K562 (cell line): ENCODE measurements around the gene TMEM53. TPM values are rescaled to one million over a fixed set of nuclear protein-coding genes. Genes with fewer than 3 reads are reported as not detected.

Experiments used
- polyA plus RNA-seq, 8 experiments: library from polyadenylated mRNA; depleted of rRNA in 4 of 8; stranded (reverse) in 5 of 8; unstranded in 3 of 8; fragments of >200 nt; fragmentation: Nextera tagmentation in 2 of 8; fragmentation: Illumina TruSeq in 1 of 8; extraction: Ambion mirVana in 2 of 8; extraction: Trizol in 1 of 8; gene quantifications; 2 replicates each; pipeline versions ENCODE4 v1.2.1 to v1.2.3, GENCODE V29; 2011 to 2014; ENCODE audit warnings: inconsistent platforms in 1 of 8, missing spikeins in 1 of 8
- small RNA-seq: library from RNA; depleted of rRNA; stranded (forward); fragments of <200 nt; gene quantifications from one replicate; pipeline ENCODE3, GENCODE V24; 2014
- total RNA-seq, 7 experiments: library from RNA; depleted of rRNA in 6 of 7; stranded (reverse); fragments of >200 nt in 6 of 7; fragmentation: Illumina TruSeq in 2 of 7; extraction: Trizol in 2 of 7; gene quantifications; 2 replicates each; pipeline versions ENCODE4 v1.2.1 to v1.2.3, GENCODE V29; 2011 to 2021; ENCODE audit warnings: low replicate concordance in 1 of 7

The TMEM53 gene
- total and polyA plus RNA-seq, 9 of the 15 experiments (the other 6 are each of a cell fraction or from before 2014, with no cell fraction given) = 0.23 to 3.7 (median 2.0) TPM

Small RNA genes lying within 50 kb of the gene (small RNA-seq; reads per million reads assigned to genes)
- 968 reads per million, percentile 99 among the genes with 10 or more reads in this experiment for gene RNU5F-1

Other genes starting within 250 kb of the TMEM53 start
Only the 7 nearest of the 9 such genes appear.
- gene ARMH1, start 233 bp upstream of the TMEM53 start, total RNA-seq (2014; rRNA removed) = not detected in 2 replicates
- not detected in 2 replicates for gene ARMH1, start 233 bp upstream of the TMEM53 start, total RNA-seq (2014; rRNA removed; fragmentation: Illumina TruSeq; extraction: Trizol)
- not detected in 2 replicates for gene ARMH1, start 233 bp upstream of the TMEM53 start, total RNA-seq (2015; rRNA removed; fragmentation: Illumina TruSeq; extraction: Trizol)
- gene ARMH1, start 233 bp upstream of the TMEM53 start, total RNA-seq (2021) = 0.49 TPM in 1 of 2 replicates, not detected in the other
- gene ARMH1, start 233 bp upstream of the TMEM53 start, polyA plus RNA-seq (2011; rRNA removed) = 0.37 TPM in 1 of 2 replicates, not detected in the other
- gene ARMH1, start 233 bp upstream of the TMEM53 start, polyA plus RNA-seq (2014; fragmentation: Illumina TruSeq; extraction: Trizol) = not detected in 2 replicates
- gene ARMH1, start 233 bp upstream of the TMEM53 start, polyA plus RNA-seq (2014; fragmentation: Nextera tagmentation; extraction: Ambion mirVana) = not detected
- gene ARMH1, start 233 bp upstream of the TMEM53 start, polyA plus RNA-seq (2014; rRNA removed) = 0.41 TPM in 1 of 2 replicates, not detected in the other
- gene RNU5D-1, start 56.7 kb upstream of the TMEM53 start, total RNA-seq (2014; rRNA removed) = not detected in 2 replicates
- gene RNU5D-1, start 56.7 kb upstream of the TMEM53 start, total RNA-seq (2014; rRNA removed; fragmentation: Illumina TruSeq; extraction: Trizol) = not detected in 2 replicates
- under 0.01 TPM in 1 of 2 replicates, not detected in the other for gene RNU5D-1, start 56.7 kb upstream of the TMEM53 start, total RNA-seq (2015; rRNA removed; fragmentation: Illumina TruSeq; extraction: Trizol)
- gene RNU5D-1, start 56.7 kb upstream of the TMEM53 start, total RNA-seq (2021) = not detected in 2 replicates
- under 0.01 TPM in 1 of 2 replicates, not detected in the other for gene RNU5D-1, start 56.7 kb upstream of the TMEM53 start, polyA plus RNA-seq (2011; rRNA removed)
- not detected in 2 replicates for gene RNU5D-1, start 56.7 kb upstream of the TMEM53 start, polyA plus RNA-seq (2014; fragmentation: Illumina TruSeq; extraction: Trizol)
- gene RNU5D-1, start 56.7 kb upstream of the TMEM53 start, polyA plus RNA-seq (2014; fragmentation: Nextera tagmentation; extraction: Ambion mirVana) = not detected
- not detected in 2 replicates for gene RNU5D-1, start 56.7 kb upstream of the TMEM53 start, polyA plus RNA-seq (2014; rRNA removed)
- 143 and 159 TPM in 2 replicates for gene KIF2C, start 65.4 kb upstream of the TMEM53 start, total RNA-seq (2014; rRNA removed)
- 169 and 184 TPM in 2 replicates for gene KIF2C, start 65.4 kb upstream of the TMEM53 start, total RNA-seq (2014; rRNA removed; fragmentation: Illumina TruSeq; extraction: Trizol)
- 160 and 164 TPM in 2 replicates for gene KIF2C, start 65.4 kb upstream of the TMEM53 start, total RNA-seq (2015; rRNA removed; fragmentation: Illumina TruSeq; extraction: Trizol)
- gene KIF2C, start 65.4 kb upstream of the TMEM53 start, total RNA-seq (2021) = 156 and 173 TPM in 2 replicates
- 214 and 226 TPM in 2 replicates for gene KIF2C, start 65.4 kb upstream of the TMEM53 start, polyA plus RNA-seq (2011; rRNA removed)
- gene KIF2C, start 65.4 kb upstream of the TMEM53 start, polyA plus RNA-seq (2014; fragmentation: Illumina TruSeq; extraction: Trizol) = 196 and 210 TPM in 2 replicates
- gene KIF2C, start 65.4 kb upstream of the TMEM53 start, polyA plus RNA-seq (2014; fragmentation: Nextera tagmentation; extraction: Ambion mirVana) = 100 to 1,000 TPM in 1 of 2 experiments, 10 to 100 TPM in 1; 84.9 to 161 TPM
- gene KIF2C, start 65.4 kb upstream of the TMEM53 start, polyA plus RNA-seq (2014; rRNA removed) = 163 and 183 TPM in 2 replicates
- gene RPS8, start 101.1 kb upstream of the TMEM53 start, total RNA-seq (2014; rRNA removed) = 3,851 and 4,431 TPM in 2 replicates
- 2,850 and 3,258 TPM in 2 replicates for gene RPS8, start 101.1 kb upstream of the TMEM53 start, total RNA-seq (2014; rRNA removed; fragmentation: Illumina TruSeq; extraction: Trizol)
- gene RPS8, start 101.1 kb upstream of the TMEM53 start, total RNA-seq (2015; rRNA removed; fragmentation: Illumina TruSeq; extraction: Trizol) = 3,074 and 3,307 TPM in 2 replicates
- 3,109 and 3,518 TPM in 2 replicates for gene RPS8, start 101.1 kb upstream of the TMEM53 start, total RNA-seq (2021)
- gene RPS8, start 101.1 kb upstream of the TMEM53 start, polyA plus RNA-seq (2011; rRNA removed) = 2,871 and 3,497 TPM in 2 replicates
- 2,545 and 2,717 TPM in 2 replicates for gene RPS8, start 101.1 kb upstream of the TMEM53 start, polyA plus RNA-seq (2014; fragmentation: Illumina TruSeq; extraction: Trizol)
- gene RPS8, start 101.1 kb upstream of the TMEM53 start, polyA plus RNA-seq (2014; fragmentation: Nextera tagmentation; extraction: Ambion mirVana) = 1,000 to 10,000 TPM; 2,431 to 2,562 TPM
- gene RPS8, start 101.1 kb upstream of the TMEM53 start, polyA plus RNA-seq (2014; rRNA removed) = 3,694 and 4,168 TPM in 2 replicates
- not detected in 2 replicates for gene BEST4, start 113.7 kb upstream of the TMEM53 start, total RNA-seq (2014; rRNA removed)
- gene BEST4, start 113.7 kb upstream of the TMEM53 start, total RNA-seq (2014; rRNA removed; fragmentation: Illumina TruSeq; extraction: Trizol) = not detected in 2 replicates
- not detected in 2 replicates for gene BEST4, start 113.7 kb upstream of the TMEM53 start, total RNA-seq (2015; rRNA removed; fragmentation: Illumina TruSeq; extraction: Trizol)
- gene BEST4, start 113.7 kb upstream of the TMEM53 start, total RNA-seq (2021) = not detected in 2 replicates
- gene BEST4, start 113.7 kb upstream of the TMEM53 start, polyA plus RNA-seq (2011; rRNA removed) = 0.05 and 0.07 TPM in 2 replicates
- not detected in 2 replicates for gene BEST4, start 113.7 kb upstream of the TMEM53 start, polyA plus RNA-seq (2014; fragmentation: Illumina TruSeq; extraction: Trizol)
- not detected for gene BEST4, start 113.7 kb upstream of the TMEM53 start, polyA plus RNA-seq (2014; fragmentation: Nextera tagmentation; extraction: Ambion mirVana)
- 0.11 TPM in 1 of 2 replicates, not detected in the other for gene BEST4, start 113.7 kb upstream of the TMEM53 start, polyA plus RNA-seq (2014; rRNA removed)
- 15.3 and 17.4 TPM in 2 replicates for gene PLK3, start 125.9 kb upstream of the TMEM53 start, total RNA-seq (2014; rRNA removed)
- 5.2 and 6.6 TPM in 2 replicates for gene PLK3, start 125.9 kb upstream of the TMEM53 start, total RNA-seq (2014; rRNA removed; fragmentation: Illumina TruSeq; extraction: Trizol)
- 5.8 and 7.7 TPM in 2 replicates for gene PLK3, start 125.9 kb upstream of the TMEM53 start, total RNA-seq (2015; rRNA removed; fragmentation: Illumina TruSeq; extraction: Trizol)
- gene PLK3, start 125.9 kb upstream of the TMEM53 start, total RNA-seq (2021) = 17.9 and 19.3 TPM in 2 replicates
- 11.0 and 15.5 TPM in 2 replicates for gene PLK3, start 125.9 kb upstream of the TMEM53 start, polyA plus RNA-seq (2011; rRNA removed)
- 12.2 and 14.0 TPM in 2 replicates for gene PLK3, start 125.9 kb upstream of the TMEM53 start, polyA plus RNA-seq (2014; fragmentation: Illumina TruSeq; extraction: Trizol)
- 1 to 10 TPM in 1 of 2 experiments, under 1 TPM in 1; 0.52 to 1.9 TPM for gene PLK3, start 125.9 kb upstream of the TMEM53 start, polyA plus RNA-seq (2014; fragmentation: Nextera tagmentation; extraction: Ambion mirVana)
- 22.7 and 24.2 TPM in 2 replicates for gene PLK3, start 125.9 kb upstream of the TMEM53 start, polyA plus RNA-seq (2014; rRNA removed)
- gene DYNLT4, start 132.9 kb upstream of the TMEM53 start, total RNA-seq (2014; rRNA removed) = 0.73 TPM in 1 of 2 replicates, not detected in the other
- not detected in 2 replicates for gene DYNLT4, start 132.9 kb upstream of the TMEM53 start, total RNA-seq (2014; rRNA removed; fragmentation: Illumina TruSeq; extraction: Trizol)
- not detected in 2 replicates for gene DYNLT4, start 132.9 kb upstream of the TMEM53 start, total RNA-seq (2015; rRNA removed; fragmentation: Illumina TruSeq; extraction: Trizol)
- gene DYNLT4, start 132.9 kb upstream of the TMEM53 start, total RNA-seq (2021) = 0.29 TPM in 1 of 2 replicates, not detected in the other
- 0.11 TPM in 1 of 2 replicates, not detected in the other for gene DYNLT4, start 132.9 kb upstream of the TMEM53 start, polyA plus RNA-seq (2011; rRNA removed)
- not detected in 2 replicates for gene DYNLT4, start 132.9 kb upstream of the TMEM53 start, polyA plus RNA-seq (2014; fragmentation: Illumina TruSeq; extraction: Trizol)
- gene DYNLT4, start 132.9 kb upstream of the TMEM53 start, polyA plus RNA-seq (2014; fragmentation: Nextera tagmentation; extraction: Ambion mirVana) = not detected
- not detected in 2 replicates for gene DYNLT4, start 132.9 kb upstream of the TMEM53 start, polyA plus RNA-seq (2014; rRNA removed)